Nucleus accumbens (tissue), 56 donors: ENCODE data around the gene PRICKLE2.

Experiments
- DNase-seq, 56 donors: peaks; one replicate each; lab custom pipeline; 2025; lab: John Stamatoyannopoulos, UW

The PRICKLE2 gene

GRCh38 chr3:64086479-64087252 lies 138.6 kb downstream of the PRICKLE2 start:
- DNase-seq, result no peak

GRCh38 chr3:64084640-64085039 lies 140.6 kb downstream of the PRICKLE2 start:
- DNase-seq, result no peak

DNA sequence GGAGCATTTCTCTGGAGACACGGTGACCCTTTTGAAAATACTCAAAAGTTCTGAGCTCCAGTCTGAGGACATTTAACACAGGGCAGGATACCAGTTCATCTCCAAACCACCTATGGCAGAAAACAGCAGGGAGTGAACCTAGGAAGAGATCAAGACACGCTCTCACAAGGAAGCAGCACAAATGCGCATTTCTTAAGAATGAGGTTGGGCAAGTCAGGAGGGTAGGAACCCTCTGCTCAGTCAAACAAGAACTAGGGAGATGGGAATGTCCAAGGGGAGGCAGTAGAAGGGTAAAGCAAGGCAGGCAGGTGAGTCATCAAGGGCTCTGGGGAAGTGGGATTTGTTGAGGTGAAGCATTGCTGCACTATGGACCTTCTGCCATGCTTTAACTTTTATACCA lies 141.7 kb downstream of the PRICKLE2 start:
- no peak for DNase-seq

GRCh38 chr3:64082961-64083541 lies 142.2 kb downstream of the PRICKLE2 start:
- DNase-seq, result no peak

GRCh38 chr3:64082411-64082810 lies 142.9 kb downstream of the PRICKLE2 start:
- DNase-seq, result no peak

DNA sequence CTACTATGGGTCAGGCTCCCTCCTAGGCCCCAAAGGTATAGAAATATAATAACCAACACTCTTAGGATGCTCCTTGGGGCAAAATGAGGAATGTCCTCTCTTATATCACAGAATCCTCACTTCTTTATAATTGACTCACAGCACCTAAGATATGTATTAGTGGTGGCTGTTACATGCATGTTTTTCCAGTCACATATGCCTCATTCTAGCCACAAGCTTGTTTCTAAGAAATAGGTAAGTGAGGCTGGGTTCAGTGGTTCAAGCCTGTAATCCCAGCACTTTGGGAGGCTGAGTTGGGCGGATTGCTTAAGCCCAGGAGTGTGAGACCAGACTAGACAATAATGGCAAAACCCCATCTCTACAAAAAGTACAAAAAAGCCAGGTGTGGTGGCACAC lies 144.0 kb downstream of the PRICKLE2 start:
- no peak for DNase-seq

DNA sequence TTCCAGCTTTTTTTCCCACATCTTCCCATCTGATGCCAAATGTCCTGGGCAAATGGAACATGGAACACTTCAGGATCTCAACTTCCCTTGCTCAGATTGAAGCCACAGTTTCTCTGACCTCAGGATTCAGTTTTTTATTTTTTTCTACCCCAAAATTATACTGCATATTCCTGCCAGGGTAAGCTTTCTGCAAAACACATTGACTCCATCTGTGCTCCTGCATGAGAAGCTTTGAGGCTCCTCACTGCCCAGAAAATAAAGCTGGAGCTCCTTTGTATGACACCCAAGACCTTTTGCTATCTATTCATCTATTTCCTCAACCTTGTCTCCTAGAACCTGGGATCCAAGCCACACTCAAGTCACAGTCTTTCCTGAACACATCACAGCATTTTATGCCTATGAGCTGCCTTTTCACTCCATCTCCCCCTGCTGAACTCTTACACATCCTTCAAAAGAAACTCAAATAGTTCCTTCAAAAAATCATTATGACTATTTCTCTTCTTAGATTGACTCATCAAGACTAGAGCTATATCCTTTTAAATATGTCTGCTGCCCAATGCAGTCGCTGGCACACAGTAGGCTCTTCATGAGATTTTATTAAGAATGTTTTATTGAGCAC lies 144.5 kb downstream of the PRICKLE2 start:
- no peak for DNase-seq

- no peak for DNase-seq
Measured at GRCh38 chr3:64079369-64080150, 145.7 kb downstream of the PRICKLE2 start.

DNA sequence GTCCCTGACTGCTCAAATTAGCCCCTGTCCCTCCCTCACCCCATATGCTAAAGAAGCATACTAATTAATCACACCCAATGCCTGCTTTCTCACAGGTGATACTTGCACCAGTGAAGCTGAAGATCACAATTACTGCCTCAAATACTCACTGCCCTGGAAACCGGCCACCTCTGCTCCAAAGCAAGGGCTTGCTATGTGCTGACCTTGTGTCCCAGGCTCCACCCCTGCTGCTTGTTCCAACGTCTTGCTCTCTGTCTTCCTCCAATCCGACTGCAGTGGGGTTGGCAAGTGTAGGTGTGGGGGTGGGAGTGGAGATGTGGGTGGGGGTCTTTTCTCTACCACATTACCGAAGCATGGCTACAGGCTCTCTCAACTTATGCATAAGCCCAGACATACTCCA lies 146.3 kb downstream of the PRICKLE2 start:
- no peak for DNase-seq

- DNase-seq, result no peak
Measured at GRCh38 chr3:64074895-64075679, 150.2 kb downstream of the PRICKLE2 start.

GRCh38 chr3:64074060-64074459 lies 151.2 kb downstream of the PRICKLE2 start:
- DNase-seq, result no peak

- DNase-seq, result no peak
Measured at GRCh38 chr3:64073158-64073761, 152.0 kb downstream of the PRICKLE2 start.

DNA sequence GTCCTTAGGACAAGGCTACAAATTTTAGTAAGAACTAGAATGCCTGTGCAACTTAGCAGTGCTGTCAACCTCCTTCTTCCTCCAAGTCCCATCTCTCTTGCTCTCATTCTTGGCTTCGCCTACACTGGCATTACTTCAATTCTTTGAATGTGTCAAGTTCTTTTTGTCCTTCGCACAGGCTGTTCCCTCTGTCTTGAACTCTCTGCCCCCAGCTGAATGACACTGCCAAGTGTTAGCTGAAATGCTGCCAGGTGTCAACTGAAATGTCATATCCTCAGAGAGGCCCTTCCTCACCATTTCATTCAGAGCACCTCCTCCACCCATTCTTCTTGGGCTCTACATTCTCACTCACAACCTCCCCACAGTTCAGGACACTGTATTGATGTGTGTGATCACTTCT lies 153.1 kb downstream of the PRICKLE2 start:
- peak in 13 of 56 donors; percentile 1 to 36 (median 9) for DNase-seq

- no peak for DNase-seq
Measured at GRCh38 chr3:64070704-64071103, 154.6 kb downstream of the PRICKLE2 start.

DNA sequence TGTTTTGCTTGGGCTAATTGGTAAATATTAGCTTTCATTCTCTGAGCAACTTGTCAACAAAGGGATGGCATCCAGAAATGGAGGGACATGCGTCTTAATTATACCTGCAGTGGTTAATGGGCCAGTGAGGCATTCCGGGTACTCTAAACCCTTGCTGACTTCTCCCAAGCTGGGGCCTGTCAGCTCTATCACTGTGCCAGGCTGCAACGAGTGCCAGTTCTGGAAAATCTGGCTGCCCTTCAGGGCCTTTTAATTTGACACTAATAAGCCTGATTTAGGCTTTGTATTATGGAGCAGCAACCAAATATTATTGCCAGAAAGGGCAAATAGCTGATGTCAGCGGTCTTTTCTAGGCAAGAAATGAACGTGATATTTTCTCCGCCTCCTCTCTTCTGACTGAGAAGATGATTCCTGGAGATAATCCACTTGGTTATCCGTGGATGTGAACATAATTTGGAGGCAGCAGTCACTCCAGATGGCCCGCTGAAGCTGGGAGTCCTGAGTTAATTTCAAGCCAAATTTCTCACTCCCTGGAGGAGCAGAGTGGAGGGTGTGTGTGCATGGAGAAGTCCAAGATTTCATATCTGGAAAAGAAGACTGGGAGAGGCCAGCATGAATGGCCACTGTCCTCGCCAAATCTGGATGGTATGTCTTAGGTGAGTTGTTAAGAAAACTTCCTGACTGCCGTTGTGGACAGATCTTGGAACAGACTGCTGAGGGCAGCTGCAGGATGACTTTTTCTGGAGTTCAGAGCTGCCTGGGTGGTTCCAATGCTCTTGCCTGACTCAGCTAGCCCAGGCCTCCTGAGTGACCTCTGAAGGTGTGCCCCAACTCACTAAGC lies 157.5 kb downstream of the PRICKLE2 start:
- no peak for DNase-seq

GRCh38 chr3:64064804-64065203 lies 160.5 kb downstream of the PRICKLE2 start:
- DNase-seq, result no peak

DNA sequence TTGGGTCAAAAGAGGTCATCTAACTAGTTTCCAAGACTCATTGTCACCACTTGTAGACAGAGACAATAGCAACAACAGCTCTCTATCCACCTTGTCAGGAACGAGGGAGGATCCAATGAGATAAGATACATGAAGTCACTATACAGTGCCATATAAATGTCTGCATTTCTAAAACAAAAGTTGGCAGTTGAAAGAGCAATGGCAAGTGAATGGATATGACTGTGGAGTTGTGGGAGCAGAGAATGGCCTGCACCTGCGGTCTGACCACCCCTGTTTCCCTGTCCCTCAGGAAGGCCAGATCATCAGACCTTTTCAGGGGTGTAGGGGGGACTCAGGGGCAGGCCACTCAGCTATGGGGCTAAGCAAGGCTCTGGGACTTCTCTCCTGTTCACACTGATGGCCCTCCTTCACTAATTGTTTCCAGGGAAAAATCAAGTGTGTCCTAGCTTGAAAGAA lies 161.3 kb downstream of the PRICKLE2 start:
- DNase-seq, result no peak

DNA sequence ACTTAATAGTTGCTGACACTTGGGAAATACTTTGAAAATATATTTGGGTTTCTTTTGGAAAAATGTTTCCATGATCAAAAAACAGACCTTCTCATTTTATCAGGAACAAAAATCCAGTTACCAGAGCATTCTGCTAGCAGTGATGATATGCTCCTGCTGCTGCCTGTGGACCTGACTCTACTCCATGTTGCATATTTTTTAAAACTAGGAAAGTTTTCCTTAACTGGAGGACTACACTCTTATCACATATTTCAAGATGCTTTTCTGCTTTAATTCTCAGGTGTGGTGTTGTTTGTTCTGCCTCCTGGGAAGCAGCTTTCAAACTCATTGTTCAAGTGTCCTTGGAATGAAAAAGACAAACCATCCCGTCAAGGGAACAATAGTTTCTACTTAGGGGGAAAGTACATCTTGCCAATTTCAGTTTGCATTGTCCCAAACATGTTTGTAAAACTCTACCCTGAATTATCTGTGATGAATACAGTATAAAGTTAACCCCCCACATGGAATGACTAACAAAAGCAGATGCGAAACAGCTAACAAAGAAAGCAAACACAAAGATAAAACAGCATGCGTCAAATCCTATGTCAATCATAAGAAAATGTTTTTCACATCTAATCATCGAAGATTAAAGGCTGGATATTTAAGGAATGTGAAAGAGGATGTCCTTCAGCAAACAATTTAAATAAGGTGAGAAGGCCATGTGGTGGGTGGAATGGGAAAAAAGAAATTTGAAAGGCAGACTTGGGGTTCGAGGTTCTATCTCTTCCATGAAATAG lies 161.9 kb downstream of the PRICKLE2 start:
- DNase-seq, result no peak
